ENCODE results near the gene CCNJL.

DNA sequence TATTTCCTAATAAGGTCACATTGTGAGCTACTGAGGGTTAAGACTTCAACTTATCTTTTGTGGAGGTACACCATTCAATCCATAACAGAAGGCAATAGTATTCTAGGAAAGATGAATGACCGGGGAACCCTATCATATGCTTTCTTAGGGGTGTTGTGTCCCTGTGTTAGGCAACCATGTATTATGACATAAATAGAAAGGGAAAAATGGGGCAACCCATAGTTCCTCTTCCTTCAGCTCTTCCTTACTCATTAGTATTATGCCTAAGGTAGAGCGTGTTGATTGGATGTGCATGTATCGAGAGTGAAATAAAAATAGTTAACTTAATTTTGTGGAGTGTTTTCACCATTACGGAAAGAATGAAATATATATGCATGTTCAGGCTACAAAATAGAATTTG, 6.0 kb upstream of the CCNJL start:
- TF ChIP-seq CREB1 (CRISPR knock-in tag; IDR thresholded peaks at IDR 0.05; ENCODE audit: low read depth) (no peak), CTCF (conservative IDR thresholded peaks at IDR 0.05; ENCODE audit: low read depth in 2 of 2) (no peak), EZH2phosphoT487 (IDR thresholded peaks at IDR 0.05; ENCODE audit: unreplicated experiment) (no peak), REST (IDR thresholded peaks at IDR 0.05; ENCODE audit: unreplicated experiment) (no peak), EZH2 (IDR thresholded peaks at IDR 0.05; ENCODE audit: low read depth, unreplicated experiment) (no peak), JUNB (IDR thresholded peaks at IDR 0.05; ENCODE audit: unreplicated experiment) (no peak), POLR2AphosphoS5 (IDR thresholded peaks at IDR 0.05; ENCODE audit: low read depth) (no peak), ZNF462 (CRISPR knock-in tag; IDR thresholded peaks at IDR 0.05) (no peak)
